Central memory CD8-positive, alpha-beta T cell (primary cell): ENCODE results near the gene UBAP2.
A peak's percentile ranks its signal among the peaks of the same experiment; 100 is the strongest.
"Not testable (repeated sequence)": the region's sequence is repeated elsewhere in the genome, so short reads cannot be mapped to it uniquely, and the experiment has no call there.

ENCODE experiments used
- ATAC-seq: fragments of 150-1000 bp; cut with Tn5 transposase; replicated peaks from 2 replicates; pipeline ENCODE4 v1.10.0; 2022; ENCODE audit warnings: mild to moderate bottlenecking, moderate FRiP score, moderate number of reproducible peaks; ENCODE audit not compliant: poor library complexity, severe bottlenecking; ENCODE audit errors: extremely low read depth
- DNase-seq, 2 donors: peaks; one replicate each; pipeline ENCODE4 v3.0.0; 2021; ENCODE audit warnings: low spot score in 2 of 2
- H3K27ac Mint-ChIP-seq: one replicate; pipeline ENCODE4 v1.8.0; 2022; ENCODE audit warnings: low read depth, mild to moderate bottlenecking, moderate library complexity, mixed read lengths
- H3K27me3 Mint-ChIP-seq: one replicate; pipeline ENCODE4 v1.8.0; 2022; ENCODE audit warnings: mixed read lengths
- H3K36me3 Mint-ChIP-seq: one replicate; pipeline ENCODE4 v1.8.0; 2022; ENCODE audit warnings: mild to moderate bottlenecking, moderate library complexity, mixed read lengths; ENCODE audit not compliant: insufficient read depth
- H3K4me1 Mint-ChIP-seq: one replicate; pipeline ENCODE4 v1.8.0; 2022; ENCODE audit warnings: mixed read lengths
- H3K4me3 Mint-ChIP-seq: one replicate; pipeline ENCODE4 v1.8.0; 2022; ENCODE audit warnings: mild to moderate bottlenecking, moderate library complexity, mixed read lengths
- H3K9me3 Mint-ChIP-seq: one replicate; pipeline ENCODE4 v1.8.0; 2022; ENCODE audit warnings: mixed read lengths

UBAP2 gene

DNA sequence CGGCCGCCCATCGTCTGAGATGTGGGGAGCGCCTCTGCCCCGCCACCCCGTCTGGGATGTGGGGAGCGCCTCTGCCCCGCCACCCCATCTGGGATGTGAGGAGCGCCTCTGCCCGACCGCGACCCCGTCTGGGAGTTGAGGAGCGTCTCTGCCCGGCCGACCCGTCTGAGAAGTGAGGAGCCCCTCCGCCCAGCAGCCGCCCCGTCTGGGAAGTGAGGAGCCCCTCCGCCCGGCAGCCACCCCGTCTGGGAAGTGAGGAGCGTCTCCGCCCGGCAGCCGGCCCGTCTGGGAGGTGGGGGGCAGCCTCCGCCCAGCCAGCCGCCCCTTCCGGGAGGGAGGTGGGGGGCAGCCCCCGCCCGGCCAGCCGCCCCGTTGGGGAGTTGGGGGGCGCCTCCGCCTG is 9.8 kb downstream of the UBAP2 start:
- H3K27me3 Mint-ChIP-seq, H3K4me3 Mint-ChIP-seq, H3K9me3 Mint-ChIP-seq, ATAC-seq, H3K27ac Mint-ChIP-seq, DNase-seq: not testable (repeated sequence)
- Mint-ChIP-seq H3K4me1 (peaks cover 11% of the 10 kb centered on the region), H3K36me3 (peaks cover 12% of the 10 kb centered on the region)

- no peak overlapping the region for H3K27ac Mint-ChIP-seq
- H3K4me3 Mint-ChIP-seq: no peak overlapping the region
- no peaks in the 10 kb centered on the region for H3K27me3 Mint-ChIP-seq
- no peaks in the 10 kb centered on the region for H3K9me3 Mint-ChIP-seq
- H3K4me1 Mint-ChIP-seq: peaks cover 16% of the 10 kb centered on the region
- peaks cover 12% of the 10 kb centered on the region for H3K36me3 Mint-ChIP-seq
- ATAC-seq (no peak), DNase-seq (no peak)
Measured at GRCh38 chr9:34037626-34038025, 11.1 kb downstream of the UBAP2 start.

GRCh38 chr9:34036625-34037024 is 12.1 kb downstream of the UBAP2 start:
- Mint-ChIP-seq H3K4me3 (no peak overlapping the region), H3K27ac (no peak overlapping the region), H3K36me3 (peaks cover 14% of the 10 kb centered on the region), H3K27me3 (no peaks in the 10 kb centered on the region), H3K9me3 (no peaks in the 10 kb centered on the region), H3K4me1 (peaks cover 21% of the 10 kb centered on the region)
- ATAC-seq (no peak), DNase-seq (no peak)

DNA sequence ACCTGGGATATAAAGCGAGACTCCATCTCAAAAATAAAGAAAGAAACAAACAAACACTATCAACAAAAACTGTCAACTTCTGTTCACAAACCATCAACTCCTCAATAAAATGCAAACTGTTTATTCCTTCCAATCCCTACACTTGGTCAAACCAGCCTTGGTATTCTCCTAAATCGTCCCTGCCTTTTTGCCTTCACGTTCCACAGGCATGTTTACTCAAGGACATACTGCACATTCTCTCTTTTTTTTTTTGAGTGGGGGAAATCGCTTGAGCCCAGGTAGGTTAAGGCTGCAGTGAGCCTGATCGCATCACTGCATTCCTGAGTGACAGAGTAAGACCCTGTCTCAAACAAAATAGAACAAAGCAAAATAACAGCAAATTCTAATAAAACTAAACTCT is 13.0 kb downstream of the UBAP2 start:
- Mint-ChIP-seq H3K27ac (no peak overlapping the region), H3K36me3 (peaks cover 11% of the 10 kb centered on the region), H3K4me1 (peaks cover 21% of the 10 kb centered on the region), H3K4me3 (no peak overlapping the region), H3K27me3 (no peaks in the 10 kb centered on the region), H3K9me3 (no peaks in the 10 kb centered on the region)
- ATAC-seq (no peak), DNase-seq (no peak)

DNA sequence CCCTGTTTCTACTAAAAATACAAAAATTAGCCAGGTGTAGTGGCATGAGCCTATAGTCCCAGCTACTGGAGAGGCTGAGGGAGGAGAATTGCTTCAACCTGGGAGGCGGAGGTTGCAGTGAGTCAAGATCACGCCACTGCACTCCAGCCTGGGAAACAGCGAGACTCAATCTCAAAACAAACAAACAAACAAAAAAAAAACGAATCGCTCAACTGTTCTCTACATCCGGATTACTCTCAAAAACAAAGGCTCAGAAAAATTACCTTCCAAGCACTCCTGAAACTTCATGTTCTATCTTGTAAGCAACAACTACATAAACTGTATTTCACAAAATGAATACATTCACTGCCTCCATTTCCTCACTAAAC is 14.0 kb downstream of the UBAP2 start:
- peaks cover 11% of the 10 kb centered on the region for H3K36me3 Mint-ChIP-seq
- peaks cover 21% of the 10 kb centered on the region for H3K4me1 Mint-ChIP-seq
- peak overlapping the region; percentile 22 for H3K27ac Mint-ChIP-seq
- ATAC-seq (no peak), DNase-seq (no peak)
- H3K9me3 Mint-ChIP-seq: no peaks in the 10 kb centered on the region
- no peaks in the 10 kb centered on the region for H3K27me3 Mint-ChIP-seq
- no peak overlapping the region for H3K4me3 Mint-ChIP-seq

- DNase-seq (no peak), ATAC-seq (no peak)
- peaks cover 21% of the 10 kb centered on the region for H3K4me1 Mint-ChIP-seq
Measured at GRCh38 chr9:34032631-34033030, 16.1 kb downstream of the UBAP2 start.

GRCh38 chr9:34027845-34028574 is 20.7 kb downstream of the UBAP2 start:
- no peak overlapping the region for H3K27ac Mint-ChIP-seq
- no peak for ATAC-seq
- peaks cover 9% of the 10 kb centered on the region for H3K36me3 Mint-ChIP-seq
- peaks cover 16% of the 10 kb centered on the region for H3K4me1 Mint-ChIP-seq
- DNase-seq: no peak
- H3K9me3 Mint-ChIP-seq: no peaks in the 10 kb centered on the region
- H3K4me3 Mint-ChIP-seq: no peak overlapping the region
- H3K27me3 Mint-ChIP-seq: no peaks in the 10 kb centered on the region

More at GRCh38 chr9:34032631-34033030, 16.1 kb downstream of the UBAP2 start:
- Mint-ChIP-seq H3K36me3 (peaks cover 11% of the 10 kb centered on the region), H3K27ac (no peak overlapping the region), H3K4me3 (no peak overlapping the region), H3K9me3 (no peaks in the 10 kb centered on the region), H3K27me3 (no peaks in the 10 kb centered on the region)

DNA sequence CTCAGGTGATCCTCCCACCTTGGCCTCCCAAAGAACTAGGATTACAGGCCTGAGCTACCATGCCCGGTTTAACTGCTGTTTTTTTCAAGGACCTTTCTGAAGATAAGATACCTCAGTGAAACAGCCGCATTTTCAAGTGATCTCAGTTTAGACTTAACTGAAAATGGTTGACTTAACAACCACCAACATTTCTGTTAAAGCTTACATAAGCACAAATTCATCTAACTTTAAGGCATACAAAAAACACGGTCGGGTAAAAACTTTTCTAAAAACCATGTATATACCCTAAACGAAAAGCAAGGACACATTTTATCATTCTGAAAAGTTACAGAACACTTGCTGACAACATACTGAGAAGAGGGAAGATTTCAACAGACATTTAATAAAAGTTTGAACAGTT is 22.9 kb downstream of the UBAP2 start:
- Mint-ChIP-seq H3K4me1 (peaks cover 10% of the 10 kb centered on the region), H3K36me3 (peaks cover 7% of the 10 kb centered on the region), H3K27me3 (no peaks in the 10 kb centered on the region), H3K4me3 (no peak overlapping the region), H3K27ac (no peak overlapping the region), H3K9me3 (no peaks in the 10 kb centered on the region)
- ATAC-seq (no peak), DNase-seq (no peak)

- no peaks in the 10 kb centered on the region for H3K9me3 Mint-ChIP-seq
- H3K27ac Mint-ChIP-seq: peak overlapping the region; percentile 3
- H3K36me3 Mint-ChIP-seq: peaks cover 7% of the 10 kb centered on the region
- H3K27me3 Mint-ChIP-seq: no peaks in the 10 kb centered on the region
- no peak overlapping the region for H3K4me3 Mint-ChIP-seq
- H3K4me1 Mint-ChIP-seq: peaks cover 10% of the 10 kb centered on the region
- DNase-seq: no peak
- ATAC-seq: no peak
Measured at GRCh38 chr9:34025062-34025461, 23.6 kb downstream of the UBAP2 start.

- DNase-seq, H3K27ac Mint-ChIP-seq, H3K27me3 Mint-ChIP-seq, H3K9me3 Mint-ChIP-seq, H3K4me3 Mint-ChIP-seq, H3K36me3 Mint-ChIP-seq, ATAC-seq: not testable (repeated sequence)
- peaks cover 10% of the 10 kb centered on the region for H3K4me1 Mint-ChIP-seq
Measured at GRCh38 chr9:34024476-34024875, 24.2 kb downstream of the UBAP2 start.

- ATAC-seq (no peak), DNase-seq (no peak)
- peaks cover 4% of the 10 kb centered on the region for H3K4me1 Mint-ChIP-seq
- no peaks in the 10 kb centered on the region for H3K27me3 Mint-ChIP-seq
- peak overlapping the region; percentile 33 for H3K27ac Mint-ChIP-seq
- no peak overlapping the region for H3K4me3 Mint-ChIP-seq
- peaks cover 29% of the 10 kb centered on the region for H3K36me3 Mint-ChIP-seq
- H3K9me3 Mint-ChIP-seq: no peaks in the 10 kb centered on the region
Measured at GRCh38 chr9:34016149-34016548, 32.5 kb downstream of the UBAP2 start.

GRCh38 chr9:34010979-34011378 is 37.7 kb downstream of the UBAP2 start:
- no peak overlapping the region for H3K27ac Mint-ChIP-seq
- peaks cover 32% of the 10 kb centered on the region for H3K36me3 Mint-ChIP-seq
- no peaks in the 10 kb centered on the region for H3K27me3 Mint-ChIP-seq
- H3K4me1 Mint-ChIP-seq: peaks cover 4% of the 10 kb centered on the region
- ATAC-seq (no peak), DNase-seq (no peak)
- no peak overlapping the region for H3K4me3 Mint-ChIP-seq
- no peaks in the 10 kb centered on the region for H3K9me3 Mint-ChIP-seq

DNA sequence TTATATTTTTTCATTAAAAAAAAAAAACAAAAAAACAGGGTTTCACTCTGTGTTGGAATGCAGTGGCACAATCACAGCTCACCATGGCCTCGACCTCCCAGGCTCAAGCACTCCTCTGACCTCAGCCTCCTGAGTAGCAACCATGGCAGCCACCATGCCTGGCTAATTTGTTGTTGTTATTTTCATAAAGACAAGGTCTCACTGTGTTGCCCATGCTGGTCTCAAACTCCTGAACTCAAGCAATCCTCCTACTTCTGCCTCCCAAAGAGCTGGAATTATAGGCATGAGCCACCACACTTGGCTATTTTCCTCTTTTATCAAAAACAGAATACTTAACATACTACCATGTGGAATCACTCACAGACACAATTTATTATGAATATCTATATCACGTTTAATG is 46.7 kb downstream of the UBAP2 start:
- DNase-seq (no peak), ATAC-seq (no peak)
- Mint-ChIP-seq H3K9me3 (no peaks in the 10 kb centered on the region), H3K4me3 (no peak overlapping the region), H3K36me3 (peaks cover 16% of the 10 kb centered on the region), H3K27me3 (no peaks in the 10 kb centered on the region), H3K4me1 (no peaks in the 10 kb centered on the region), H3K27ac (no peak overlapping the region)
